ENCODE results near the gene EPN3. TPM values are rescaled to one million over a fixed set of nuclear protein-coding genes. Genes with fewer than 3 reads are reported as not detected.

The EPN3 gene
- total and polyA plus RNA-seq, 8 donors = 6.4 to 117 (median 45.1) TPM

DNA sequence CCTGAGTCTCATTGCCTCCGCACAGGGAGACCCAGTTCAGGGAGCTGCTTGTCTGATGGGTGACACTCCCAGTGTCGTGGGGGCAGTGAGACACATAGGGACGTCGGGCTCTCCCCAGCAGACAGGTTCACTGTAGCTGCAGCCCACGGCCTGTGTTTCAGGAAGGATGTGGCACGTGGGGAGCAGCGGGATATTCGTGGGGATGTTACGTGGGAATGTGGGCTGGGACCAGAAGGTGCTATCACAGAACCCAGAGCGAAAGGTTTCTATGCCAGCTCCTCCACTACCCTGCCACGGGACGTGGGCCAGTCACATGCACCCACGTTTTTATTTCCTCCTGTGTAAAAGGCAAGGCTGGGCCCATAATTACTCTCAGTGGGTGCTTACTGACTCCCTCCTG, 44.3 kb downstream of the EPN3 start:
- H3K4me3 ChIP-seq = no peak overlapping the region
- intact Hi-C loops (cut with DNase I; ENCODE audit: low total_unique reads) = no loop called here
- peaks cover 0 to 23% (median 0%) of the 10 kb centered on the region in 3 donors for H3K27me3 ChIP-seq
- H3K9me3 ChIP-seq = no peaks in the 10 kb centered on the region
- TF ChIP-seq CTCF (IDR thresholded peaks at IDR 0.05) (no peak), POLR2A (IDR thresholded peaks at IDR 0.05) (no peak), POLR2AphosphoS5 (IDR thresholded peaks at IDR 0.05) (no peak), EP300 (IDR thresholded peaks at IDR 0.05) (no peak)
- H3K4me1 ChIP-seq = no peaks in the 10 kb centered on the region
- H3K36me3 ChIP-seq = no peaks in the 10 kb centered on the region
- WGBS, 5 donors = 60 to 84% (median 78%) methylated on average over 7 to 13 of the region's 13 CpGs
- H3K27ac ChIP-seq = no peak overlapping the region
- DNase-seq = no peak

- TF ChIP-seq POLR2A (IDR thresholded peaks at IDR 0.05) (no peak), CTCF (IDR thresholded peaks at IDR 0.05) (no peak), EP300 (IDR thresholded peaks at IDR 0.05) (no peak), POLR2AphosphoS5 (IDR thresholded peaks at IDR 0.05) (no peak)
- no peaks in the 10 kb centered on the region for H3K9me3 ChIP-seq
- H3K27ac ChIP-seq = no peak overlapping the region
- intact Hi-C loops (cut with DNase I; ENCODE audit: low total_unique reads) = no loop called here
- no peaks in the 10 kb centered on the region for H3K4me1 ChIP-seq
- H3K4me3 ChIP-seq = no peak overlapping the region
- WGBS, 5 donors = 83 to 88% (median 85%) methylated on average over 12 to 13 of the region's 13 CpGs
- no peak for DNase-seq
- H3K36me3 ChIP-seq = no peaks in the 10 kb centered on the region
- H3K27me3 ChIP-seq = peaks cover 0 to 23% (median 0%) of the 10 kb centered on the region in 3 donors
Measured at GRCh38 chr17:50577451-50577954, 45.0 kb downstream of the EPN3 start.

DNA sequence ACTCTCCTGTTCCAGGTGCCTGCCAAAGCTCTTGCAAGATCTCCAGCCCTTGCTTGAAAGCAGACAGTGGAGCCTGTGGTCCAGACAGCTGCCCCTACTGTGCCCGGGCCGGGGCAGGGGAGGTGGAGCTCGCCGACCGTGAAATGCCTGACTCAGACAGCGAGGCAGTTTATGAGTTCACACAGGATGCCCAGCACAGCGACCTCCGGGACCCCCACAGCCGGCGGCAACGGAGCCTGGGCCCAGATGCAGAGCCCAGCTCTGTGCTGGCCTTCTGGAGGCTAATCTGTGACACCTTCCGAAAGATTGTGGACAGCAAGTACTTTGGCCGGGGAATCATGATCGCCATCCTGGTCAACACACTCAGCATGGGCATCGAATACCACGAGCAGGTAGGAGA, 45.6 kb downstream of the EPN3 start:
- DNase-seq = no peak
- Histone ChIP-seq H3K36me3 (no peaks in the 10 kb centered on the region), H3K27ac (no peak overlapping the region), H3K4me3 (no peak overlapping the region), H3K27me3 (peaks cover 0 to 23% (median 0%) of the 10 kb centered on the region in 3 donors), H3K9me3 (no peaks in the 10 kb centered on the region), H3K4me1 (no peaks in the 10 kb centered on the region)
- TF ChIP-seq CTCF (IDR thresholded peaks at IDR 0.05) = no peak
- TF ChIP-seq POLR2AphosphoS5 (IDR thresholded peaks at IDR 0.05) = no peak
- TF ChIP-seq POLR2A (IDR thresholded peaks at IDR 0.05) = no peak
- TF ChIP-seq EP300 (IDR thresholded peaks at IDR 0.05) = no peak
- intact Hi-C loops (cut with DNase I; ENCODE audit: low total_unique reads) = no loop called here
- WGBS, 5 donors = 88 to 94% (median 89%) methylated on average over 3 to 16 of the region's 16 CpGs

DNA sequence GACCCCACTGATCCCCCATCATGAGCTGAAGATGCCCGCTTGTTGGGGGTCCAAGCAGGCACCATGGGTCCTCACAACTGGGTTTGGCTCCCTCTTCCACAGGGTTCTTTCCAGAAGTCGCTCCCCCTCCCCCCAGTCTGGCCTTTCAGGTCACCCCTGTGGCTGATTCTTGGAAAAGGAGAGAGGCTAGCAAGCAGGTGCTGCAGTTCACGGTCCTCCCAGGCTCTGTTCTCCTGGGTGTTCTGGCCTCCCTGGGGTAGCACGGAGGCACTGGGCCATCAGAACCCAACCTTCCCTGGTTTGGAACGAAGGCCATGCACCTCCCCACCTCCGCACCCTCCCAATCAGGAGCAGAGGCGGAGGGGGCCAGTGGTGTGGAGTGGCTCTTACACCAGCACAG, 46.9 kb downstream of the EPN3 start:
- Histone ChIP-seq H3K4me3 (no peak overlapping the region), H3K27me3 (peaks cover 0 to 23% (median 0%) of the 10 kb centered on the region in 3 donors), H3K9me3 (no peaks in the 10 kb centered on the region), H3K36me3 (no peaks in the 10 kb centered on the region), H3K4me1 (no peaks in the 10 kb centered on the region), H3K27ac (no peak overlapping the region)
- intact Hi-C loops (cut with DNase I; ENCODE audit: low total_unique reads) = no loop called here
- WGBS, 5 donors = 81 to 90% (median 84%) methylated on average over 6 to 7 of the region's 7 CpGs
- DNase-seq = no peak
- TF ChIP-seq EP300 (IDR thresholded peaks at IDR 0.05) (no peak), POLR2AphosphoS5 (IDR thresholded peaks at IDR 0.05) (no peak), CTCF (IDR thresholded peaks at IDR 0.05) (no peak), POLR2A (IDR thresholded peaks at IDR 0.05) (no peak)
